OCI-LY7 (cell line): ENCODE results near the gene GP5. TPM values are rescaled to one million over a fixed set of nuclear protein-coding genes. Genes with fewer than 3 reads are reported as not detected.

ENCODE experiments used
- BruUV-seq: library from RNA; stranded (reverse); fragments of 400-500 nt; replicated peaks from 2 replicates; lab custom pipeline; 2021; lab: Mats Ljungman, UMichigan
- CTCF ChIA-PET: fragments of 300-600 bp; sonication (Branson Sonifier 250); formaldehyde crosslinking; loops from one replicate; lab custom pipeline; 2022; ENCODE audit warnings: antibody characterized with exemption; ENCODE audit not compliant: unreplicated experiment; lab: Charles Lee
- POLR2A ChIA-PET: fragments of 300-600 bp; sonication (Branson Sonifier 250); formaldehyde crosslinking; loops from one replicate; lab custom pipeline; 2022; ENCODE audit warnings: antibody characterized with exemption; lab: Charles Lee
- DNase-seq: peaks from one replicate; pipeline ENCODE4 v3.0.0-alpha.2; 2015; ENCODE audit warnings: low spot score
- H2AFZ ChIP-seq: fragments of 200-600 bp; sonication (generic), shearing (Covaris generic); 2 replicates; pipeline ENCODE4 v1.6.1; 2014; ENCODE audit warnings: mild to moderate bottlenecking, antibody characterized with exemption, low read length, moderate library complexity
- H3K27ac ChIP-seq: fragments of 200-600 bp; sonication (generic); 2 replicates; pipeline ENCODE4 v1.5.1; 2014; ENCODE audit warnings: mixed run types, low read depth, mild to moderate bottlenecking, moderate library complexity, low read length, inconsistent platforms; ENCODE audit not compliant: poor library complexity, severe bottlenecking
- H3K36me3 ChIP-seq: fragments of 200-600 bp; sonication (generic); 2 replicates; pipeline ENCODE4 v1.6.1; 2014; ENCODE audit warnings: mild to moderate bottlenecking, antibody characterized with exemption, low read length, moderate library complexity, mixed read lengths; ENCODE audit not compliant: insufficient read depth
- H3K4me1 ChIP-seq: fragments of 200-600 bp; sonication (generic); 2 replicates; pipeline ENCODE4 v1.5.1; 2014; ENCODE audit warnings: mild to moderate bottlenecking, low read length; ENCODE audit not compliant: insufficient read depth, poor library complexity, severe bottlenecking
- H3K4me2 ChIP-seq: fragments of 200-600 bp; sonication (generic); 2 replicates; pipeline ENCODE4 v1.6.1; 2014; ENCODE audit warnings: mild to moderate bottlenecking, low read length
- H3K4me3 ChIP-seq: fragments of 200-600 bp; sonication (generic); 2 replicates; pipeline ENCODE4 v1.5.1; 2014; ENCODE audit warnings: mild to moderate bottlenecking, low read depth, low read length; ENCODE audit not compliant: poor library complexity, severe bottlenecking
- H3K79me2 ChIP-seq: fragments of 200-600 bp; sonication (generic); 2 replicates; pipeline ENCODE4 v1.6.1; 2016; ENCODE audit warnings: low read depth, mild to moderate bottlenecking, low read length, moderate library complexity, mixed read lengths; ENCODE audit not compliant: insufficient read depth
- H3K9me2 ChIP-seq: fragments of 200-600 bp; sonication (generic); 2 replicates; pipeline ENCODE4 v1.6.1; 2016; ENCODE audit warnings: mild to moderate bottlenecking, low read length, mixed read lengths; ENCODE audit not compliant: insufficient read depth
- H3K9me3 ChIP-seq: fragments of 200-600 bp; sonication (generic); 2 replicates; pipeline ENCODE4 v1.6.1; 2014; ENCODE audit warnings: mild to moderate bottlenecking, mixed run types, low read length, mixed read lengths
- H4K20me1 ChIP-seq: fragments of 200-600 bp; sonication (generic); 2 replicates; pipeline ENCODE4 v1.6.1; 2014; ENCODE audit warnings: mild to moderate bottlenecking, antibody characterized with exemption, low read length, moderate library complexity, mixed read lengths; ENCODE audit not compliant: insufficient read depth
- EZH2phosphoT487 ChIP-seq: fragments of 200-600 bp; sonication (generic); IDR thresholded peaks from 2 replicates; pipeline ENCODE4 v1.6.1; 2018; ENCODE audit warnings: low read depth, borderline replicate concordance, mild to moderate bottlenecking, mixed run types, antibody characterized with exemption, low read length, moderate library complexity, mixed read lengths
- intact Hi-C: fragments of 100-400 bp; cut with micrococcal nuclease; formaldehyde crosslinking; loops from one replicate; pipeline ENCODE4 v1.10.0; 2022; ENCODE audit not compliant: unreplicated experiment
- total RNA-seq, 2 experiments: library from RNA; depleted of rRNA in 1 of 2; stranded (reverse); fragments of >200 nt in 1 of 2; shearing (Covaris generic) in 1 of 2; gene quantifications; 2 replicates each; pipeline ENCODE4 v1.2.3, GENCODE V29; 2014 to 2022
- TF ChIP-seq, protein P1 (sequence below): fragments of 200-600 bp; sonication (generic); conservative IDR thresholded peaks from 2 replicates; pipeline ENCODE4 v1.5.1; 2014; ENCODE audit warnings: mild to moderate bottlenecking, antibody characterized with exemption, low read length, moderate library complexity, mixed read lengths

GP5 gene
- total RNA-seq, 2 experiments from 2014 or later: 0.03 TPM; not detected in 1

DNA sequence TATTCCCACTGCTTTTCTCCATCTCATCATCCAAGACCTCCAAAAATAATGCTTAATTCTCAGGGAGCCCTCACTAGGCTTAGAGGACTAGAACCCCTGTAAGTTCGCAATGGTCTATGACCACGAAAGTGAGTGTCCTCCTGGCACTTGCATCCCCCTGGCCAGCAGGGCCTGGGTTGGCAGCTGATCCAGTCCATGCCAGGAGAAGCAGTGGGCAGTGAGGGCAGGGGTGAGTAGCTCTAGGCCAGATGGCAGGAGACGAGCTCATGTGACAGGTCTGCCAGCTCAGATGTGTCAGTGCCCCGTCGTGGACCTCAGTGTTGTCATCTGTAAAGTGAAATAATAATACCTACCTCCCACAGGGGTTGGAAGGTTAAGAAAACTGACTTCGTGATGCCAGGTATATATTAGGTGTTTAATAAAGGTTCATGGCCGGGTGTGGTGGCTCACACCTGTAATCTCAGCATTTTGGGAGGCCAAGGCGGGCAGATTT lies 11.1 kb downstream of the GP5 start:
- Histone ChIP-seq H3K4me1 (no peaks in the 10 kb centered on the region), H3K9me2 (no peaks in the 10 kb centered on the region), H3K4me3 (no peak overlapping the region), H4K20me1 (no peaks in the 10 kb centered on the region), H3K4me2 (no peak overlapping the region), H3K27ac (no peak overlapping the region), H3K36me3 (no peaks in the 10 kb centered on the region), H3K79me2 (no peaks in the 10 kb centered on the region), H2AFZ (no peak overlapping the region), H3K9me3 (peaks cover 13% of the 10 kb centered on the region)
- BruUV-seq: no TSS peak
- CTCF ChIA-PET: no interaction called here
- DNase-seq: no peak
- intact Hi-C loops: no loop called here
- POLR2A ChIA-PET: no interaction called here
- no peak for TF ChIP-seq EZH2phosphoT487
- TF ChIP-seq, protein P1, sequence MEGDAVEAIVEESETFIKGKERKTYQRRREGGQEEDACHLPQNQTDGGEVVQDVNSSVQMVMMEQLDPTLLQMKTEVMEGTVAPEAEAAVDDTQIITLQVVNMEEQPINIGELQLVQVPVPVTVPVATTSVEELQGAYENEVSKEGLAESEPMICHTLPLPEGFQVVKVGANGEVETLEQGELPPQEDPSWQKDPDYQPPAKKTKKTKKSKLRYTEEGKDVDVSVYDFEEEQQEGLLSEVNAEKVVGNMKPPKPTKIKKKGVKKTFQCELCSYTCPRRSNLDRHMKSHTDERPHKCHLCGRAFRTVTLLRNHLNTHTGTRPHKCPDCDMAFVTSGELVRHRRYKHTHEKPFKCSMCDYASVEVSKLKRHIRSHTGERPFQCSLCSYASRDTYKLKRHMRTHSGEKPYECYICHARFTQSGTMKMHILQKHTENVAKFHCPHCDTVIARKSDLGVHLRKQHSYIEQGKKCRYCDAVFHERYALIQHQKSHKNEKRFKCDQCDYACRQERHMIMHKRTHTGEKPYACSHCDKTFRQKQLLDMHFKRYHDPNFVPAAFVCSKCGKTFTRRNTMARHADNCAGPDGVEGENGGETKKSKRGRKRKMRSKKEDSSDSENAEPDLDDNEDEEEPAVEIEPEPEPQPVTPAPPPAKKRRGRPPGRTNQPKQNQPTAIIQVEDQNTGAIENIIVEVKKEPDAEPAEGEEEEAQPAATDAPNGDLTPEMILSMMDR: no peak

DNA sequence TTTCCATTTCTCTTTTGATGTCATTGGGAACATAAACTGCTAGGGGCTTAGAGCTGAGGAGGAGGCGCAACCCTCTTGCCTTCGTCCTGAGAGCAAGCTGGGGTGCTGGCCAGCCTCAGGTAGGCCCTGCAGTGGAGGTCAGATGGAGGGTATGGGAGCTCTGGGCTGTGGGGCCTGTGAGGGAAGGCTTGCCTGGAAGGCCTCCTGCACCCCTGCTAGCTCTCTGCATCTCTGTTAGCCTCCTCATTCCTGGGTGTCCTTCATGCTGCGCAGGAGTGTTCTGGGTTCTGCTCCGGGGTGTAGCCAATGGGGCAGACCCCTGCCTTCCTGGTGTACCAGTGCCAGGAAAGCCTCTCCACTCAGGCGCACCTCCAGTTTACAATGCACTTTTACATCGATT lies 11.8 kb downstream of the GP5 start:
- no TSS peak for BruUV-seq

DNA sequence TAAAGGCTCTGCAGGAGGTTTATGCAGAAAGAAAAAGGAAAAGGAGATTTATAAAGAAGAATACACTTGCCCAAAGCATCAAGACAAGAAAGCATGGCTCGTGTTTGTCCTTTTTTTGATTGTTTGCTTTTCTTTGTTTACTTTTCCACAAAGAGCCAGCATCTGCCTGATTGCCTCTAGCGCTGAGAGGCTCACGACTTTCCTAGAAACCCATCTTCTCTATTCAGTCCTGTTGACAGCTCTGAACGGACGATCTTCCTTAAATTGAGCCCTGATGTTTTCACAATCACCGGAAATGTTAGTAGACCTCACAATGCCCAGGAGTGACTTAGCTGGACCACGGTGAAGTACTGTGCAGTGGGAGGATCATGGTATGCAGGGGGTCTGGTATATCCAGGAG lies 12.4 kb downstream of the GP5 start:
- H3K36me3 ChIP-seq: no peaks in the 10 kb centered on the region
- no peak overlapping the region for H3K4me3 ChIP-seq
- no peaks in the 10 kb centered on the region for H3K9me2 ChIP-seq
- TF ChIP-seq, protein P1: no peak
- TF ChIP-seq EZH2phosphoT487: no peak
- H3K27ac ChIP-seq: no peak overlapping the region
- H3K9me3 ChIP-seq: peaks cover 13% of the 10 kb centered on the region
- no peak overlapping the region for H3K4me2 ChIP-seq
- H2AFZ ChIP-seq: no peak overlapping the region
- ChIA-PET CTCF (no interaction called here), POLR2A (no interaction called here)
- no peak for DNase-seq
- no peaks in the 10 kb centered on the region for H3K4me1 ChIP-seq
- no peaks in the 10 kb centered on the region for H4K20me1 ChIP-seq
- H3K79me2 ChIP-seq: no peaks in the 10 kb centered on the region
- intact Hi-C loops: no loop called here
- no TSS peak for BruUV-seq

More for the DNA sequence above, 11.8 kb downstream of the GP5 start:
- H3K27ac ChIP-seq: no peak overlapping the region
- POLR2A ChIA-PET: no interaction called here
- H2AFZ ChIP-seq: no peak overlapping the region
- no peak overlapping the region for H3K4me3 ChIP-seq
- no peaks in the 10 kb centered on the region for H3K36me3 ChIP-seq
- H3K4me2 ChIP-seq: no peak overlapping the region
- no peaks in the 10 kb centered on the region for H3K4me1 ChIP-seq
- H3K9me3 ChIP-seq: peaks cover 13% of the 10 kb centered on the region
- H3K79me2 ChIP-seq: no peaks in the 10 kb centered on the region
- CTCF ChIA-PET: no interaction called here
- no peak for TF ChIP-seq EZH2phosphoT487
- TF ChIP-seq, protein P1: no peak
- H3K9me2 ChIP-seq: no peaks in the 10 kb centered on the region
- DNase-seq: no peak
- H4K20me1 ChIP-seq: no peaks in the 10 kb centered on the region
- intact Hi-C loops: no loop called here
